DOHH2 (cell line): ENCODE measurements around the gene EFNA3.

ENCODE experiments used
- CTCF ChIP-seq: fragments of 200-600 bp; sonication (generic); IDR thresholded peaks from one replicate; pipeline ENCODE4 v1.5.1; 2014; ENCODE audit warnings: antibody characterized with exemption, mild to moderate bottlenecking, low read depth, low read length; ENCODE audit not compliant: poor library complexity, severe bottlenecking
- EZH2phosphoT487 ChIP-seq: fragments of 200-600 bp; sonication (generic); IDR thresholded peaks from 2 replicates; pipeline ENCODE4 v1.6.1; 2017; ENCODE audit warnings: borderline replicate concordance, mild to moderate bottlenecking, antibody characterized with exemption, low read length, moderate library complexity, mixed read lengths

GRCh38 chr1:155052439-155053395, 25.9 kb upstream of the EFNA3 start:
- TF ChIP-seq CTCF (peak; percentile 49), EZH2phosphoT487 (no peak)
